ENCODE data around the gene GLYAT.

Gene GLYAT

GRCh38 chr11:58676563-58677135, 55.1 kb downstream of the GLYAT start:
- DNase-seq: no peak

- peak; percentile 55 for DNase-seq
Observed at GRCh38 chr11:58675334-58676155, 56.2 kb downstream of the GLYAT start.

- no peak for DNase-seq
Observed at GRCh38 chr11:58674609-58675008, 57.1 kb downstream of the GLYAT start.

- no peak for DNase-seq
Observed at GRCh38 chr11:58671983-58672633, 59.6 kb downstream of the GLYAT start.

GRCh38 chr11:58659910-58660570, 71.7 kb downstream of the GLYAT start:
- DNase-seq: no peak

- no peak for DNase-seq
Observed at GRCh38 chr11:58659404-58659803, 72.3 kb downstream of the GLYAT start.
